HEK293T (cell line): ENCODE data around the gene METTL16.

Experiments
- CTCF ChIA-PET: fragments of 350-600 bp; formaldehyde crosslinking; extraction: SDS; loops from one replicate; lab custom pipeline; 2021; ENCODE audit warnings: antibody characterized with exemption, inconsistent platforms; lab: Yijun Ruan, JAX
- POLR2A ChIA-PET: fragments of 350-600 bp; formaldehyde crosslinking; extraction: SDS; loops from one replicate; lab custom pipeline; 2020; ENCODE audit warnings: antibody characterized with exemption, inconsistent platforms; lab: Yijun Ruan, JAX
- DNase-seq: peaks from one replicate; pipeline ENCODE4 v3.0.0; 2012; ENCODE audit warnings: mixed read lengths; ENCODE audit errors: extremely low spot score
- ARNT ChIP-seq: fragments of 450-650 bp; IDR thresholded peaks from 2 replicates; pipeline ENCODE4 v1.6.1; 2017; ENCODE audit warnings: mild to moderate bottlenecking
- BHLHE40 ChIP-seq: fragments of 450-650 bp; IDR thresholded peaks from 2 replicates; pipeline ENCODE4 v1.6.1; 2016; ENCODE audit warnings: mild to moderate bottlenecking, moderate library complexity, borderline replicate concordance
- CTBP1 ChIP-seq: fragments of 450-650 bp; IDR thresholded peaks from 2 replicates; pipeline ENCODE4 v1.6.1; 2016; ENCODE audit warnings: borderline replicate concordance
- ELF4 ChIP-seq: fragments of 450-650 bp; IDR thresholded peaks from 2 replicates; pipeline ENCODE4 v1.6.1; 2017; ENCODE audit warnings: antibody characterized with exemption
- FOXA1 ChIP-seq: fragments of 450-650 bp; IDR thresholded peaks from 2 replicates; pipeline ENCODE4 v1.6.1; 2016; ENCODE audit warnings: mild to moderate bottlenecking
- FOXK2 ChIP-seq: fragments of 450-650 bp; IDR thresholded peaks from 2 replicates; pipeline ENCODE4 v1.6.1; 2016; ENCODE audit warnings: mild to moderate bottlenecking
- FOXM1 ChIP-seq: fragments of 450-650 bp; IDR thresholded peaks from 2 replicates; pipeline ENCODE4 v1.6.1; 2017; ENCODE audit warnings: mild to moderate bottlenecking, borderline replicate concordance
- HDGF ChIP-seq: fragments of 450-650 bp; IDR thresholded peaks from 2 replicates; pipeline ENCODE4 v1.6.1; 2017; ENCODE audit warnings: antibody characterized with exemption, borderline replicate concordance
- L3MBTL2 ChIP-seq: fragments of 450-650 bp; conservative IDR thresholded peaks from 2 replicates; pipeline ENCODE4 v1.6.1; 2016; ENCODE audit warnings: mild to moderate bottlenecking
- LEF1 ChIP-seq: fragments of 450-650 bp; IDR thresholded peaks from 2 replicates; pipeline ENCODE4 v1.6.1; 2017; ENCODE audit warnings: mild to moderate bottlenecking, borderline replicate concordance
- NFRKB ChIP-seq: fragments of 450-650 bp; IDR thresholded peaks from 2 replicates; pipeline ENCODE4 v1.6.1; 2016; ENCODE audit warnings: mild to moderate bottlenecking, moderate library complexity
- PKNOX1 ChIP-seq: fragments of 450-650 bp; IDR thresholded peaks from 2 replicates; pipeline ENCODE4 v1.6.1; 2016
- SP1 ChIP-seq: fragments of 450-650 bp; IDR thresholded peaks from 2 replicates; pipeline ENCODE4 v1.6.1; 2017
- SUZ12 ChIP-seq: fragments of 450-650 bp; IDR thresholded peaks from 2 replicates; pipeline ENCODE4 v1.6.1; 2016; ENCODE audit warnings: mild to moderate bottlenecking
- TARDBP ChIP-seq: fragments of 450-650 bp; IDR thresholded peaks from 2 replicates; pipeline ENCODE4 v1.6.1; 2016
- ZNF384 ChIP-seq: fragments of 450-650 bp; IDR thresholded peaks from 2 replicates; pipeline ENCODE4 v1.6.1; 2016

Gene METTL16

DNA sequence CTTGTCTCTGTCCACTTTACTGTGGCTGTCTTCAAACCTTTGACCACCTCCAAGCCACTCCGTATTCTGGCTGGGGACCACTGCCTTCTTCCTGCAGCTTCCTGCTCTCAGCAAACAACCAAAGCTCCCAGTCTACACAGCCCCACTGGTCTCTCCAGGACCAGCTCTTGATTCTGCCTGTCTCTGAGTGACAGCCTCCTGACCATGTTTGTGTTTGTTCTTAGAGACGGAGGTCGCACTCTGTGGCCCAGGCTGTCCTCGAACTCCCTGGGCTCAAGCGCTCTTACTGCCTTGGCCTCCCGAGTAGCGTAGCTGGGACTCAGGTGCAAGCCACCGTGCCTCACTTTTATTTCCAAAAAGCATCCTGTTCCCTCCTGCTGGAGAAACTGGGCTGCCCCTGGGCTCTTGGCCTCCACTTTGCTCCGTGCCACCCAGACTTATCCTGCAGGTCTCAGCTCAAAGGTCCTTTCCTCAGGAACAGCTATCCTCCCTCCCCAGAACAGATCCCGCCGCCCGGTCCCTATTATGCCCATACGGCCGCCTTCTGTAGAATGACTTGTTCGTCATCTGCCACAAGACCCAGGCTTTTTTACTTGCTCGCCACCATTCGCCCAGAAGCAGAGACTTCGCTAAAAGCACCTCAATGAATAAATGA lies 120.0 kb downstream of the METTL16 start:
- CTCF ChIA-PET: interaction anchor here (1.1 to 2.1 kb wide), 2 partner anchors 9 to 25 kb away, joined by 7 to 12 read pairs; no protein-coding TSS in a partner anchor
- POLR2A ChIA-PET: interaction anchor here (1.7 to 2.8 kb wide), 4 partner anchors 9 to 24 kb away, joined by 8 to 16 read pairs (median 10); no protein-coding TSS in a partner anchor
- TF ChIP-seq LEF1 (no peak), BHLHE40 (no peak), SP1 (no peak), FOXM1 (no peak), TARDBP (no peak), CTBP1 (no peak), NFRKB (no peak), HDGF (no peak), SUZ12 (no peak), ELF4 (no peak), ZNF384 (no peak), FOXK2 (no peak), ARNT (no peak), PKNOX1 (no peak; the same call in 1 of the 2 replicates), L3MBTL2 (no peak), FOXA1 (no peak)
- no peak for DNase-seq

GRCh38 chr17:2390199-2390836 lies 121.4 kb downstream of the METTL16 start:
- no peak for TF ChIP-seq SUZ12
- no peak for TF ChIP-seq HDGF
- TF ChIP-seq FOXA1: no peak
- no peak for TF ChIP-seq FOXK2
- TF ChIP-seq TARDBP: no peak
- no peak for TF ChIP-seq PKNOX1
- TF ChIP-seq SP1: no peak
- TF ChIP-seq ELF4: no peak
- no peak for TF ChIP-seq ZNF384
- no peak for TF ChIP-seq NFRKB
- TF ChIP-seq LEF1: no peak
- CTCF ChIA-PET: no interaction called here
- POLR2A ChIA-PET: no interaction called here
- DNase-seq: no peak

- no peak for DNase-seq
- ChIA-PET CTCF (interaction anchor here (1.4 kb wide), 1 partner anchor 28 kb away, joined by 5 read pairs; no protein-coding TSS in a partner anchor), POLR2A (no interaction called here)
- TF ChIP-seq SP1: no peak
- no peak for TF ChIP-seq ARNT
- TF ChIP-seq NFRKB: no peak
- TF ChIP-seq HDGF: no peak
- TF ChIP-seq FOXM1: no peak
- no peak for TF ChIP-seq BHLHE40
- no peak for TF ChIP-seq TARDBP
- no peak for TF ChIP-seq ZNF384
- TF ChIP-seq LEF1: no peak
- TF ChIP-seq PKNOX1: no peak
- no peak for TF ChIP-seq FOXA1
- no peak for TF ChIP-seq SUZ12
- no peak for TF ChIP-seq CTBP1
- no peak for TF ChIP-seq ELF4
- no peak for TF ChIP-seq FOXK2
- no peak for TF ChIP-seq L3MBTL2
Observed at GRCh38 chr17:2388683-2389055, 123.0 kb downstream of the METTL16 start.

DNA sequence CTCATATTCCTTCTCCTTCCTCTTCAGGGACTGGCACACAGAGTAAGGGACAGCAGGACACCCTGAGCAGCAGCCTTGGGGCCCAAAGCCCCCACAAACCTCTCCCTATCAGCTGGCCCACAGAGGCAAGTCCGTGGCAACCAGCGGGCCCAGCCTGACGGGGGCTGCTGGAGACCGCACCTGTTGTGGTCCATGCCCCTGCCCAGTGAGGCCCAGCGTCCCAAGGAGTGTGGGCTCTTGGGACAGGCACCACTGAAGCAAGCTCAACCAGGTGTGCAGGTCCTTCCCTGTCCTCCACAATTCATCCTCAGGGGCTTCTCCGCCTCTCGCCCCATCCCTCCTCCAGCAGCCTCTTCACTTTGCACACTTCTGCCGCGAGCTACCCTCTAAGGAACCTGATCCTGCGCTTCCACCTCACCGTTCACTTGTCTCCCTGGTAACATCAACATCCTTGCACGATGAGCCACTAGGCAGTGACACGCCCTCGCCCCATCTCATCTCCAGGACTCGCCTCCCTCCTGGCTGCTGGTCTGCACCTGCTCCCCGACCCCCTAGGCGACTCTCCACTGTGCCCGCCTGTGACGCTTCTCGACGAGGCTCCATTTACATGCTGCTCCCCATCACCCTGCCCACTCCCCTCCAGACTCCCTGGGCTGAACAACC lies 123.5 kb downstream of the METTL16 start:
- no peak for TF ChIP-seq SP1
- POLR2A ChIA-PET: no interaction called here
- no peak for DNase-seq
- CTCF ChIA-PET: interaction anchor here (1.4 kb wide), 1 partner anchor 28 kb away, joined by 5 read pairs; no protein-coding TSS in a partner anchor

DNA sequence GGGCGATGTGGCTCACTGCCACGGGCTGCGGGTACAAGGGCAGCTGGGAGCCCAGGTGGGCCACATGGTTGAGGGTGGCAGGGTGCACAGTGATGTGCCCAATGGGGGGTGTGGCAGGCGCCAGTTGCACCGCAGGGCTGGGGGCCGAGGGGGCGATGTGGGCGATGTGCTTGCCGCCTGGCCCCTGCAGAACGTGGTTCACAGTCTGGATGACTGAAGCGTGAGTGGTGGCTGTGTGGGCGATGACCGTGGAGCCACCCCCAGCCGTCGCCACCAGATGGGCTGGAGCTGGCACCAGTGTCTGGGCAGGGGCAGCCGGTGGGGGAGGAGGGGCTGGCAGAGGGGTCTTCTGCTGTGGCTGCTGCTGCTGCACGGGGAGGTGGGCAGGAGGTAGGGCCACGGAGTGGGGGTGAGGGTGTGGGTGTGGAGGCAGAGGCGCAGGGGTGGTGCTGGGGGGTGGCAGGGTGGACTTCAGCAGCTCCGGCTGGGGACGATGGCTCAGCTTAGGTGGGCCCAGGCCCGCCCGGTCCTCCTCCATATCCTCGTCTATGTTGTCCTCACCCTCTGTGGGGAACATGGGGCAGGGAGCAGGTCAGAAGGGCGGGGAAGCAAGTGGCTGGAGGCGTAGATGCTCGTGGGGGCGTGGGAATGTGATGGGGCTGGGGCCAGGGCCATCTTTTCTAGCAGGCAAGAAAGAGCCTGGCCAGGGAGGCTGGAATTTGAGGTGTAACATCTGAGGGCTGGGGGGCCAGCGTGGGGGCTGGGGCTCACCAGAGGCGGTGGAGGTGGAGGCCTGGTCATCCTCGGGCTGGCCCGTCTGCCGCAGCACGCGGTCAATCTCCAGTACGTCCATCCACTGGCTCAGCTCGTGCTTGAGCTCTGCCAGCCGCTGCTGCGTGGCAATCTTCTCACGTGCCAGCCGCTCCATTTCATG lies 124.3 kb downstream of the METTL16 start:
- POLR2A ChIA-PET: no interaction called here
- CTCF ChIA-PET: interaction anchor here (1.4 kb wide), 1 partner anchor 29 kb away, joined by 5 read pairs; no protein-coding TSS in a partner anchor
- no peak for DNase-seq
- no peak for TF ChIP-seq PKNOX1
- TF ChIP-seq ARNT: no peak
- TF ChIP-seq NFRKB: no peak
